PC-9 (cell line): ENCODE results near the gene SFMBT2. TPM values are rescaled to one million over a fixed set of nuclear protein-coding genes. Genes with fewer than 3 reads are reported as not detected.

ENCODE experiments used
- BruUV-seq: library from RNA; stranded (reverse); fragments of 400-500 nt; replicated peaks from 2 replicates; lab custom pipeline; 2021; lab: Mats Ljungman, UMichigan
- CTCF ChIA-PET: fragments of 300-600 bp; sonication (Branson Sonifier 250); formaldehyde crosslinking; loops from one replicate; lab custom pipeline; 2022; ENCODE audit warnings: antibody characterized with exemption; lab: Charles Lee
- POLR2A ChIA-PET: fragments of 300-600 bp; sonication (Branson Sonifier 250); formaldehyde crosslinking; loops from one replicate; lab custom pipeline; 2022; ENCODE audit warnings: antibody characterized with exemption; ENCODE audit not compliant: unreplicated experiment; lab: Charles Lee
- DNase-seq, 2 experiments: peaks; one replicate each; pipeline versions ENCODE4 v3.0.0 to v3.0.0-alpha.2; 2015 to 2022; ENCODE audit warnings: mixed read lengths in 1 of 2
- H2AFZ ChIP-seq: fragments of 200-600 bp; sonication (generic); 2 replicates; pipeline ENCODE4 v1.8.1; 2017; ENCODE audit warnings: antibody characterized with exemption
- H3F3A ChIP-seq: fragments of 200-600 bp; sonication (generic); 2 replicates; pipeline ENCODE4 v1.8.1; 2017; ENCODE audit warnings: antibody characterized with exemption, mild to moderate bottlenecking, low read depth; ENCODE audit not compliant: insufficient read depth
- H3K27ac ChIP-seq: fragments of 200-600 bp; sonication (generic); 2 replicates; pipeline ENCODE4 v1.6.1; 2016; ENCODE audit warnings: mixed run types
- H3K27me3 ChIP-seq: fragments of 200-600 bp; sonication (generic); 2 replicates; pipeline ENCODE4 v1.6.1; 2016; ENCODE audit warnings: low read depth, mixed run types; ENCODE audit not compliant: insufficient read depth
- H3K36me3 ChIP-seq: fragments of 200-600 bp; sonication (generic); 2 replicates; pipeline ENCODE4 v1.6.1; 2016; ENCODE audit warnings: low read depth, mixed run types
- H3K4me1 ChIP-seq: fragments of 200-600 bp; sonication (generic); replicated peaks from 2 replicates; pipeline ENCODE4 v1.6.1; 2016; ENCODE audit warnings: mixed run types; ENCODE audit not compliant: insufficient read depth
- H3K4me2 ChIP-seq: fragments of 200-600 bp; sonication (generic); 2 replicates; pipeline ENCODE4 v1.6.1; 2017; ENCODE audit warnings: mixed run types
- H3K4me3 ChIP-seq: fragments of 200-600 bp; sonication (generic); 2 replicates; pipeline ENCODE4 v1.6.1; 2016; ENCODE audit warnings: mixed run types
- H3K79me2 ChIP-seq: fragments of 200-600 bp; sonication (generic); 2 replicates; pipeline ENCODE4 v1.6.1; 2017; ENCODE audit warnings: low read depth, mixed run types
- H3K9me2 ChIP-seq: fragments of 200-600 bp; sonication (generic); 2 replicates; pipeline ENCODE4 v1.8.1; 2017; ENCODE audit warnings: mild to moderate bottlenecking; ENCODE audit not compliant: insufficient read depth
- H3K9me3 ChIP-seq: fragments of 200-600 bp; sonication (generic); 2 replicates; pipeline ENCODE4 v1.8.1; 2016; ENCODE audit warnings: low read depth; ENCODE audit not compliant: insufficient read depth
- H4K20me1 ChIP-seq: fragments of 200-600 bp; sonication (generic); 2 replicates; pipeline ENCODE4 v1.8.1; 2017; ENCODE audit not compliant: insufficient read depth
- CTCF ChIP-seq: fragments of 200-600 bp; sonication (generic); conservative IDR thresholded peaks from 2 replicates; pipeline ENCODE4 v1.6.1; 2017; ENCODE audit warnings: mixed run types, antibody characterized with exemption, mild to moderate bottlenecking, moderate library complexity
- EZH2 ChIP-seq: fragments of 200-600 bp; sonication (generic); IDR thresholded peaks from 2 replicates; pipeline ENCODE4 v1.8.0; 2017; ENCODE audit warnings: antibody characterized with exemption, low read depth
- intact Hi-C: fragments of 100-400 bp; cut with micrococcal nuclease; formaldehyde crosslinking; loops from one replicate; pipeline ENCODE4 v1.10.0; 2022; ENCODE audit not compliant: unreplicated experiment
- total RNA-seq: library from RNA; stranded (reverse); gene quantifications from 2 replicates; pipeline ENCODE4 v1.2.3, GENCODE V29; 2021

The SFMBT2 gene
- total RNA-seq, 1 experiment from 2014 or later, result 0.07 TPM

GRCh38 chr10:7365027-7365745 is 45.6 kb downstream of the SFMBT2 start:
- BruUV-seq, result no TSS peak
- intact Hi-C loops, result no loop called here
- no peak overlapping the region for H2AFZ ChIP-seq
- H4K20me1 ChIP-seq, result no peaks in the 10 kb centered on the region
- H3K9me2 ChIP-seq, result no peaks in the 10 kb centered on the region
- no peak overlapping the region for H3K27ac ChIP-seq
- CTCF ChIA-PET, result no interaction called here
- H3K9me3 ChIP-seq, result no peaks in the 10 kb centered on the region
- no peaks in the 10 kb centered on the region for H3F3A ChIP-seq
- no peaks in the 10 kb centered on the region for H3K4me1 ChIP-seq
- no peaks in the 10 kb centered on the region for H3K36me3 ChIP-seq
- no peak for DNase-seq
- no peak overlapping the region for H3K4me3 ChIP-seq
- H3K79me2 ChIP-seq, result no peaks in the 10 kb centered on the region
- TF ChIP-seq CTCF, result no peak
- TF ChIP-seq EZH2, result no peak
- POLR2A ChIA-PET, result no interaction called here
- no peak overlapping the region for H3K4me2 ChIP-seq
- H3K27me3 ChIP-seq, result peaks cover 9% of the 10 kb centered on the region; the same call in 1 of the 2 replicates

GRCh38 chr10:7364474-7364873 is 46.4 kb downstream of the SFMBT2 start:
- H3K4me1 ChIP-seq, result no peaks in the 10 kb centered on the region
- no peaks in the 10 kb centered on the region for H4K20me1 ChIP-seq
- peaks cover 4% of the 10 kb centered on the region; the same call in 1 of the 2 replicates for H3K27me3 ChIP-seq
- no peaks in the 10 kb centered on the region for H3K79me2 ChIP-seq
- H3K9me3 ChIP-seq, result no peaks in the 10 kb centered on the region
- CTCF ChIA-PET, result no interaction called here
- BruUV-seq, result no TSS peak
- intact Hi-C loops, result no loop called here
- no peaks in the 10 kb centered on the region for H3F3A ChIP-seq
- TF ChIP-seq EZH2, result no peak
- no peak for TF ChIP-seq CTCF
- H3K9me2 ChIP-seq, result no peaks in the 10 kb centered on the region
- H3K36me3 ChIP-seq, result no peaks in the 10 kb centered on the region
- H3K4me2 ChIP-seq, result no peak overlapping the region
- H3K27ac ChIP-seq, result no peak overlapping the region
- no peak for DNase-seq
- POLR2A ChIA-PET, result no interaction called here
- H3K4me3 ChIP-seq, result no peak overlapping the region
- no peak overlapping the region for H2AFZ ChIP-seq

- H3K9me2 ChIP-seq, result no peaks in the 10 kb centered on the region
- no peak for DNase-seq
- POLR2A ChIA-PET, result no interaction called here
- H3K36me3 ChIP-seq, result no peaks in the 10 kb centered on the region
- TF ChIP-seq EZH2, result no peak
- TF ChIP-seq CTCF, result no peak
- intact Hi-C loops, result no loop called here
- no peaks in the 10 kb centered on the region for H3K9me3 ChIP-seq
- no peaks in the 10 kb centered on the region for H3F3A ChIP-seq
- H2AFZ ChIP-seq, result no peak overlapping the region
- no peaks in the 10 kb centered on the region for H3K79me2 ChIP-seq
- H3K27ac ChIP-seq, result no peak overlapping the region
- no TSS peak for BruUV-seq
- peaks cover 4% of the 10 kb centered on the region; the same call in 1 of the 2 replicates for H3K27me3 ChIP-seq
- no peak overlapping the region for H3K4me3 ChIP-seq
- no peak overlapping the region for H3K4me2 ChIP-seq
- no peaks in the 10 kb centered on the region for H3K4me1 ChIP-seq
- CTCF ChIA-PET, result no interaction called here
- H4K20me1 ChIP-seq, result no peaks in the 10 kb centered on the region
These were observed 47.1 kb downstream of the SFMBT2 start for GRCh38 chr10:7363700-7364099.
